ENCODE data around the gene THTPA. TPM values are rescaled to one million over a fixed set of nuclear protein-coding genes. Genes with fewer than 3 reads are reported as not detected.

Gene THTPA
- total RNA-seq (2021) (12.3 and 18.9 TPM in 2 replicates), Bru-seq, nascent RNA (percentile 73 among the genes with signal in this experiment), BruChase-seq, experiment 1, labeled RNA remaining after a 2-hour chase (percentile 61 among the genes with signal in this experiment), BruChase-seq, experiment 2, labeled RNA remaining after a 6-hour chase (percentile 72 among the genes with signal in this experiment)
- long read RNA-seq, transcript THTPA-201 (2 exons, 2,860 nt) = minor isoform, 7 of 28 reads
- long read RNA-seq, transcript THTPA-205 (2 exons, 571 nt) = major isoform, 17 of 28 reads
- long read RNA-seq, partial matches to known transcripts = 0 of 28 reads
- long read RNA-seq, other reads (novel, unspliced or antisense) = 1 of 28 reads

DNA sequence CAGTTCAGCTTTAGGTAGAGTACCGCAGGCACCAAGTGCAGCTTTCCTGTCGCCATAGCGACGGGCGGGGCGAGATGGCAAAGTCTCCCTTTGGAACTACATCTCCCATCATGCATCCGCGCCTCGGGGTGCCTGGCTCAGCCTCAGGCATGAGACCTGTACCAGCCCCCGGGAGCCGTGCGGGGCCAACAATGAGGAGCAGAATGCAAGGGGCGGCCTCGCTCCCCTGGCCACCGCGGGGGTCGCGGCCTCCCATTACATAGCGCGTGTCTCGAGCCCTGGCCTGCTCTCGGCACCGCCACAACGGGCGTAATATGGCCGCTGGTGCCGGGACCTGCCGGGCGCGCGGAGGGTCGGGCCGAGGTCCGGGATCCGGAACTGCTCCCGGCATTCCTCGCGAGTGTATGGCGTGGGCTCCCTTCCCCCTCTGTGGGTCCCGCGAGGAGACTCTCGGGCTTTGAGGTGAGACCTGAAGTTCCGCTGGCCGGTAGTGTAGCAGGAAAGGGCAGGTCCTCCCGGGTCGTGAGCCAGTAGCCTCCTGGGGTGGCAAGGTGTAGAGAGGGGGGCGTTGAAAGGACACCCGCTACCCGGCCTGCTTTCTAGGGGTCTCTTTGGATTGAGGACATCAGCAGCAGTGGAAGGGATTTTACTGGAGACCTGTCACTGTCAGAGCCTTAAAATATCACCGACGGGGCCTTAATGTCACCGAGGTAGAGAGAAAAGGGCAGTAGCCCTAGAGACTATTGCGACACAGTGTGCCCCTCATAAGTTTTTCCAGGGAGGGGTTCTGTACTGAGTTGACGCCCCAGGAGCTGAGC lies at the start of gene THTPA:
THTPA (plus strand) TSS at position 390 of the 818 bp plus-strand sequence. CDS start 487 bp downstream, outside the sequence.
- Histone ChIP-seq H3K36me3 (ENCODE audit: insufficient read depth, low read length, poor library complexity, severe bottlenecking) (peaks cover 11% of the 10 kb centered on the region), H3K4me1 (ENCODE audit: insufficient read depth, low read length, poor library complexity, severe bottlenecking) (peaks cover 8% of the 10 kb centered on the region), H3K4me3 (ENCODE audit: low read depth, low read length, poor library complexity, severe bottlenecking) (peak within 1 kb of the TSS; percentile 74), H3K27me3 (replicated peaks; ENCODE audit: insufficient read depth, low read depth, low read length, poor library complexity) (no peaks in the 10 kb centered on the region), H3K27ac (ENCODE audit: low read depth, low read length, poor library complexity, severe bottlenecking) (peak within 1 kb of the TSS; percentile 96), H3K9me3 (ENCODE audit: low read depth, low read length, poor library complexity, severe bottlenecking) (no peaks in the 10 kb centered on the region)
- ChIA-PET POLR2A (ENCODE audit: low non-redundant PET) (interaction anchor here (0.6 kb wide), 1 partner anchor 466 kb away, joined by 3 read pairs; no protein-coding TSS in a partner anchor), CTCF (interaction anchor here (0.7 to 1.2 kb wide), 2 partner anchors 77 kb away, joined by 4 read pairs; no protein-coding TSS in a partner anchor)
- peak; percentile 96 for DNase-seq (ENCODE audit: low spot score)
- BruUV-seq (replicated peaks) = TSS peak; percentile 58
- no peak for TF ChIP-seq EZH2 (IDR thresholded peaks at IDR 0.05; ENCODE audit: borderline replicate concordance, low read depth, low read length, poor library complexity, severe bottlenecking)
- intact Hi-C loops (cut with micrococcal nuclease; ENCODE audit: unreplicated experiment) = no loop called here

DNA sequence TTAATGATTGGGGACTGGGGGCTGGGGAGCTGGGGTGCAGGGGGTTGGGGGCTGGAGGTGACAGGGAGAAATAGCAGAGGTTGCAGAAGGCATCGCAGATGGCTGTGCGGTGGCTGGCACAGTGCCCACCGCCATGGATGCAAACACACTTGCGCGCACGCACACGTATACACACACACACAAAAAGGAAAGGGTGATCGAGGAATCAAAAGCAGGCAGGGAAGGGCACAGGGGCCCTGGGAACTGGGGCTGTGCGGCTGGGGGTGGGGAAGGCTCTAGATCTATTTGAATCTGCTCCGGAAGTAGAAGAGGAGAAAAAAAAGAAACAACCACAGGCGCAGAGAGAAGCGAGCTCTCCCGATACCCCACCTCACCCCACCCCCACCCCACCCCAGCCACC lies 43.9 kb upstream of the THTPA start:
- no TSS peak for BruUV-seq (replicated peaks)
- intact Hi-C loops (cut with micrococcal nuclease; ENCODE audit: unreplicated experiment) = no loop called here
- no peak for TF ChIP-seq CTCF (conservative IDR thresholded peaks at IDR 0.05; ENCODE audit: low read depth, low read length)
- no peak for TF ChIP-seq EZH2 (IDR thresholded peaks at IDR 0.05; ENCODE audit: borderline replicate concordance, low read depth, low read length, poor library complexity, severe bottlenecking)
- peak overlapping the region; percentile 27 for H3K4me3 ChIP-seq (ENCODE audit: low read depth, low read length, poor library complexity, severe bottlenecking)
- no peaks in the 10 kb centered on the region for H3K9me3 ChIP-seq (ENCODE audit: low read depth, low read length, poor library complexity, severe bottlenecking)
- no peak overlapping the region for H3K27ac ChIP-seq (ENCODE audit: low read depth, low read length, poor library complexity, severe bottlenecking)
- POLR2A ChIA-PET (ENCODE audit: low non-redundant PET) = no interaction called here
- H3K27me3 ChIP-seq (replicated peaks; ENCODE audit: insufficient read depth, low read depth, low read length, poor library complexity) = no peaks in the 10 kb centered on the region
- CTCF ChIA-PET = no interaction called here
- H3K36me3 ChIP-seq (ENCODE audit: insufficient read depth, low read length, poor library complexity, severe bottlenecking) = no peaks in the 10 kb centered on the region
- H3K4me1 ChIP-seq (ENCODE audit: insufficient read depth, low read length, poor library complexity, severe bottlenecking) = peaks cover 5% of the 10 kb centered on the region
- peak; percentile 22 for DNase-seq (ENCODE audit: low spot score)

DNA sequence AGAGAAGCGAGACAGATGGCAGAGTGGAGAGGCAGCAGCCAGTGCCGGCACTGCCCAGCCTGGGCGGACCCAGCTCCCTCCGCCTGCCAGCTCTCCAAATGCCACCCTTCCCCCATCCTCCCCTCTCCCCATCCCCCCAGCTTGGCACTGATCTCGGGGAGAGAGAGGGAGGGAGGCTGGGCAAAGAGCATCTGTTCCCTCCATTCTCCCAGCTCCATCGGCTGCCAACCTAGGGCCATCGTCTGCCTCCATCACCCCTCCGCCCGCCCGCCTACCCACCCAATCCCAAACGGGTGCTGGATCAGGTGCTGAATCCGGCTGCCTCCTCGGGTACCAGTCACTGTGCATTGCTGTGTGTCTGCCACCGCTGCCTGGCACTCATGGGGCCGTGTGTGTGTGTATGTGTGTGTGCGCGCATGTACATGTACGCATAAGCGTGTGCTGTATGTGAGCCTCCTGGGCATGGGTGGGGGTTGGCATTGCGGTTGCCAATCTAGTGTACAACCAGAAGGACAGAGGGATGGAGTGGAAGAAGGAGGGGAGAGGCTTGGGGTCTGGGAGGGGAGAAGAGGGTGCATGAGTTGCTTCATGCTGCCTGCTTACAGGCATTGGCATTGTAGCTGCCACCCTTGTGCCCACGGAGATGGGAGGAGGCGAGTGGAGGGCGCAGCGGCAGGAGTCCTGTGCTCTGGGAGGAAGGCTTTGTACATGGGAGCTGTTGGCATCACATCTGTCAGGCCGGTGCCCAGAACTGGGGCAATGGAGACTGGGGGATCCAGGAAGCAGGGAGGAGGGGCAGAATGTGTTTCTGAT lies 42.9 kb upstream of the THTPA start:
- ChIA-PET POLR2A (ENCODE audit: low non-redundant PET) (no interaction called here), CTCF (no interaction called here)
- Histone ChIP-seq H3K27ac (ENCODE audit: low read depth, low read length, poor library complexity, severe bottlenecking) (no peak overlapping the region), H3K4me3 (ENCODE audit: low read depth, low read length, poor library complexity, severe bottlenecking) (no peak overlapping the region), H3K9me3 (ENCODE audit: low read depth, low read length, poor library complexity, severe bottlenecking) (no peaks in the 10 kb centered on the region), H3K4me1 (ENCODE audit: insufficient read depth, low read length, poor library complexity, severe bottlenecking) (peaks cover 5% of the 10 kb centered on the region), H3K27me3 (replicated peaks; ENCODE audit: insufficient read depth, low read depth, low read length, poor library complexity) (no peaks in the 10 kb centered on the region), H3K36me3 (ENCODE audit: insufficient read depth, low read length, poor library complexity, severe bottlenecking) (no peaks in the 10 kb centered on the region)
- intact Hi-C loops (cut with micrococcal nuclease; ENCODE audit: unreplicated experiment) = no loop called here
- DNase-seq (ENCODE audit: low spot score) = no peak
- BruUV-seq (replicated peaks) = no TSS peak
- TF ChIP-seq EZH2 (IDR thresholded peaks at IDR 0.05; ENCODE audit: borderline replicate concordance, low read depth, low read length, poor library complexity, severe bottlenecking) (no peak), CTCF (conservative IDR thresholded peaks at IDR 0.05; ENCODE audit: low read depth, low read length) (no peak)
